Measurements from ENCODE around the gene KRAS.

DNA sequence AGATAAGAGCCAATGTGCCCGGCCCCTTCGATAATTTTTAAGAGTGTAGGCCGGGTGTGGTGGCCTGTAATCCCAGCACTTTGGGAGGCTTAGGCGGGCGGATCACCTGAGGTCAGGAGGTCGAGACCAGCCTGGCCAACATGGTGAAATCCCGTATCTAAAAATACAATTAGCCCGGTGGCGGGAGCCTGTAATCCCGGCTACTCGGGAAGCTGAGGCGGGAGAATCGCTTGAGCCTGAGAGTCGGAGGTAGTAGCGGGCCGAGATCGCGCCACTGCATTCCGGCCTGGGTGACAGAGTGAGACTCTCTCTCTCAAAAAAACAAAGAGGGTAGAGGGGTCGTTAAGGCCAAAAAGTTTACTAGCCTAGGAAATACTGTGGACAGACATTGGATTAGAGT lies 2.6 kb downstream of the KRAS start:
- no peak for TF ChIP-seq POLR2A (IDR thresholded peaks at IDR 0.05; ENCODE audit: low read depth, low read length)
- TF ChIP-seq, protein P1, sequence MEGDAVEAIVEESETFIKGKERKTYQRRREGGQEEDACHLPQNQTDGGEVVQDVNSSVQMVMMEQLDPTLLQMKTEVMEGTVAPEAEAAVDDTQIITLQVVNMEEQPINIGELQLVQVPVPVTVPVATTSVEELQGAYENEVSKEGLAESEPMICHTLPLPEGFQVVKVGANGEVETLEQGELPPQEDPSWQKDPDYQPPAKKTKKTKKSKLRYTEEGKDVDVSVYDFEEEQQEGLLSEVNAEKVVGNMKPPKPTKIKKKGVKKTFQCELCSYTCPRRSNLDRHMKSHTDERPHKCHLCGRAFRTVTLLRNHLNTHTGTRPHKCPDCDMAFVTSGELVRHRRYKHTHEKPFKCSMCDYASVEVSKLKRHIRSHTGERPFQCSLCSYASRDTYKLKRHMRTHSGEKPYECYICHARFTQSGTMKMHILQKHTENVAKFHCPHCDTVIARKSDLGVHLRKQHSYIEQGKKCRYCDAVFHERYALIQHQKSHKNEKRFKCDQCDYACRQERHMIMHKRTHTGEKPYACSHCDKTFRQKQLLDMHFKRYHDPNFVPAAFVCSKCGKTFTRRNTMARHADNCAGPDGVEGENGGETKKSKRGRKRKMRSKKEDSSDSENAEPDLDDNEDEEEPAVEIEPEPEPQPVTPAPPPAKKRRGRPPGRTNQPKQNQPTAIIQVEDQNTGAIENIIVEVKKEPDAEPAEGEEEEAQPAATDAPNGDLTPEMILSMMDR (conservative IDR thresholded peaks at IDR 0.05; ENCODE audit: low read depth, low read length): no peak
- no peak for TF ChIP-seq CHD1 (IDR thresholded peaks at IDR 0.05; ENCODE audit: low read depth, low read length)
- TF ChIP-seq, protein P2, sequence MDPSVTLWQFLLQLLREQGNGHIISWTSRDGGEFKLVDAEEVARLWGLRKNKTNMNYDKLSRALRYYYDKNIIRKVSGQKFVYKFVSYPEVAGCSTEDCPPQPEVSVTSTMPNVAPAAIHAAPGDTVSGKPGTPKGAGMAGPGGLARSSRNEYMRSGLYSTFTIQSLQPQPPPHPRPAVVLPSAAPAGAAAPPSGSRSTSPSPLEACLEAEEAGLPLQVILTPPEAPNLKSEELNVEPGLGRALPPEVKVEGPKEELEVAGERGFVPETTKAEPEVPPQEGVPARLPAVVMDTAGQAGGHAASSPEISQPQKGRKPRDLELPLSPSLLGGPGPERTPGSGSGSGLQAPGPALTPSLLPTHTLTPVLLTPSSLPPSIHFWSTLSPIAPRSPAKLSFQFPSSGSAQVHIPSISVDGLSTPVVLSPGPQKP (IDR thresholded peaks at IDR 0.05; ENCODE audit: borderline replicate concordance, low read depth, low read length): no peak
- no peak for TF ChIP-seq MAFK (IDR thresholded peaks at IDR 0.05; ENCODE audit: low read depth, low read length)
- TF ChIP-seq RCOR1 (IDR thresholded peaks at IDR 0.05; ENCODE audit: insufficient replicate concordance, low read length): no peak
- TF ChIP-seq RAD21 (IDR thresholded peaks at IDR 0.05; ENCODE audit: low read length): no peak
- no peak for TF ChIP-seq RFX5 (IDR thresholded peaks at IDR 0.05; ENCODE audit: low read depth, low read length)
- no peak for TF ChIP-seq FOS (IDR thresholded peaks at IDR 0.05; ENCODE audit: low read depth, low read length)
- no peak for TF ChIP-seq CEBPB (IDR thresholded peaks at IDR 0.05; ENCODE audit: low read depth, low read length)
- TF ChIP-seq, protein P3, sequence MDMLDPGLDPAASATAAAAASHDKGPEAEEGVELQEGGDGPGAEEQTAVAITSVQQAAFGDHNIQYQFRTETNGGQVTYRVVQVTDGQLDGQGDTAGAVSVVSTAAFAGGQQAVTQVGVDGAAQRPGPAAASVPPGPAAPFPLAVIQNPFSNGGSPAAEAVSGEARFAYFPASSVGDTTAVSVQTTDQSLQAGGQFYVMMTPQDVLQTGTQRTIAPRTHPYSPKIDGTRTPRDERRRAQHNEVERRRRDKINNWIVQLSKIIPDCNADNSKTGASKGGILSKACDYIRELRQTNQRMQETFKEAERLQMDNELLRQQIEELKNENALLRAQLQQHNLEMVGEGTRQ (IDR thresholded peaks at IDR 0.05; ENCODE audit: low read depth, low read length): no peak
- TF ChIP-seq BHLHE40 (IDR thresholded peaks at IDR 0.05; ENCODE audit: low read depth, low read length): no peak
